GM21786 (cell line): ENCODE data around the gene IQCE.

Experiments used
- ATAC-seq: cut with Tn5 transposase; IDR thresholded peaks from one replicate; pipeline ENCODE4 v1.9.1; 2021; ENCODE audit not compliant: unreplicated experiment

Gene IQCE

GRCh38 chr7:2644220-2644561 is 85.4 kb downstream of the IQCE start:
- ATAC-seq: no peak

GRCh38 chr7:2644562-2645273 is 85.9 kb downstream of the IQCE start:
- ATAC-seq: peak; percentile 17

GRCh38 chr7:2645274-2645868 is 86.6 kb downstream of the IQCE start:
- peak; percentile 65 for ATAC-seq

- no peak for ATAC-seq
Measured at GRCh38 chr7:2646336-2646679, 87.5 kb downstream of the IQCE start.

DNA sequence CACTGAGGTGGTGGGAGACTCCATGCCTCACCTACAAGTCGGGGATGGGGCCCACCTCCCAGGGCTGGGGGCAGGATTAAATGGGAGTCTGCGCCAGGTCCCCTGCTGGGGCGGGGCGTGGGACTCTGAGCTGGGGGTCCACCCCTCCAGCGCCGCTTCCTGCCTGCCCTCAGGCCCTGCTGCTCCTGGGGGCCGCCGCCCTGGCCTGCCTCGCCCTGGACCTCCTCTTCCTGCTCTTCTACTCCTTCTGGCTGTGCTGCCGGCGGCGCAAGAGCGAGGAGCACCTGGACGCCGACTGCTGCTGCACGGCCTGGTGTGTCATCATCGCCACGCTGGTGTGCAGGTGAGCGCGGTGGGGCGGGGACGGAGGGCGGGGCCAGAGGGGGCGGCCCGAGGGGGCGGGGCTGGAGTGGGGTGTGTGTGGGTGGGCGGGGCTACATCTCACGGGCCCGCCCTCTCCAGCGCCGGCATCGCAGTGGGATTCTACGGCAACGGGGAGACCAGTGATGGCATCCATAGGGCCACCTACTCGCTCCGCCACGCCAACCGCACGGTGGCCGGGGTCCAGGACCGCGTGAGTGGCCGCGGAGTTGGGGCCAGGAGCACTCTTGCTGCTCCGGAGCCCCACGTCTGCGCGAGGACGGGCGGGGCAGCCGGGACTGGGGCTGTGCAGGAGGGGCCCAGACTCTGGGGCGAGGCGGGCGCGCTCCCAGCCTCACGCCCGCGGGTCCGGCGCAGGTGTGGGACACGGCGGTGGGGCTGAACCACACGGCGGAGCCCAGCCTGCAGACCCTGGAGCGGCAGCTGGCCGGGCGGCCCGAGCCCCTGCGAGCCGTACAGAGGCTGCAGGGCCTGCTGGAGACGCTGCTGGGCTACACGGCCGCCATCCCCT is 88.1 kb downstream of the IQCE start:
- ATAC-seq: no peak

- no peak for ATAC-seq
Measured at GRCh38 chr7:2647594-2648172, 88.9 kb downstream of the IQCE start.

DNA sequence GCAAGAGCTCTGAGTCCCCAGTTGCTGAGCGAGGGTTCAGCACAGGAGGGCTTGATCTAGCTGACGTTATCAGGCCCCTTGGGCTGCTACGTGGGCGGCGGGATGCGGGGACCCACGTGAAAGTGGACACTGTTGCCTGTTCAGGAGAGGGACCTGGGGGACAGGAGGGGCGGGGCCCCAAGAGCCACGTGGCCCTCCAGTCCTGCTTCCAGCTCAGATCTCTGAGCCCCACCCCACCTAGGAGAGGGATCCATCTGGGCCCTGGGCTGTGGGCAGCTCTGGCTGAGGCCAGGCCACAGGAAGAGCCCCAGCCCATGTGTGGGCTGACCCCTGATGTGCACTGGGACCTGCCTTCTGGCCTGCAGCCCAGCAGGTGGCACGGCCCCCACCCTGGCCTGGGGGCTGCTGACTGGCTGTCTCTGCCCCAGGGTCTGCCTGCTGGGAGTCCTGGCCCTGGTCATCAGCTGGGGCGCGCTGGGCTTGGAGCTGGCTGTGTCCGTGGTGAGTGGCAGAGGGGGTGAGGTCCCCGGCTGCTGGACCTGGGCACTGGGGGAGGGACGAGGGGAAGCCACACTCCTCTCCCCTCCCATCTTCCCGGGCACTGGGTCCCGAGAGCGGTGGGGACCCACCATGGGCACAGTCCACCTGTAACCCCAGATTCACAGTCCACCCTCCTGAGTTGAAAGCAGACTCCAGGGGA is 90.5 kb downstream of the IQCE start:
- no peak for ATAC-seq

DNA sequence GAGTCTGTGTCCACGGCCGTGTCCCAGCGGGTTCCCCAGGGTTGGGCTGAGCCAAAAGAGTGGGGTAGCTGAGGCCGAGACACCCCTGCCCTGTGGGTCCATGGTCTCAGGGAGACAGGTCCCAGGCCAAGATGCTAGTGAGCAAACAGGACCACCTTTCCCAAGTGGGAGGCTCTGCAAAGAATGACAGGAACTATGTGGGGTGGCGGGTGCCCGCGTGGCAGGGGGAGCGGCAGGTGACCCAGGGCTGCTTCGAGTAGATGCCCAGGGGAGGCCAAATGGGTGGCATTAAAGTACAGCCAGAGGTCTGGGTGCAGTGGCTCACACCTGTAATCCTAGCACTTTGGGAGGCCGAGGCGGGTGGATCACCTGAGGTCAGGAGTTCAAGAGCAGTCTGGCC is 91.2 kb downstream of the IQCE start:
- no peak for ATAC-seq

- ATAC-seq: no peak
Measured at GRCh38 chr7:2650451-2650850, 91.7 kb downstream of the IQCE start.

DNA sequence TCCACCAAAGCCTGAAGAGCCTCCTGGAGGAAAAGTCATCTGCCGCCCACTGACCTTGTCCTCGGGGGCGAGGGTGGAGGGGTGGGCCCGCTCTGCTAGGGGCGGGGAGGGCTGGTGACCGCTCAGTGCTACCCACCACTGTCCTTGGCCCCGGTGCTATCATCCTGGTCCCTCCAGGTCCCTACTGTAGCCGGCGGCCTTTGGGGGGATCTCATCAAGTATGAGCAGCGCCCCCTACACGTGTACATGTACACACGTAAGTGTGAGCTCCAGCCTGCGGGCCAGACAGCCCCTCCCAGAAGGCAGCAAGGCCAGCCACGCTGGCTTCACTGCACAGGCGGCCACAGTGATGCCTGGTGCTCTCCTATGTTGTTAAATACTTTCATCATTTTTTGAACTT is 92.6 kb downstream of the IQCE start:
- no peak for ATAC-seq

- ATAC-seq: no peak
Measured at GRCh38 chr7:2651847-2652735, 93.3 kb downstream of the IQCE start.

DNA sequence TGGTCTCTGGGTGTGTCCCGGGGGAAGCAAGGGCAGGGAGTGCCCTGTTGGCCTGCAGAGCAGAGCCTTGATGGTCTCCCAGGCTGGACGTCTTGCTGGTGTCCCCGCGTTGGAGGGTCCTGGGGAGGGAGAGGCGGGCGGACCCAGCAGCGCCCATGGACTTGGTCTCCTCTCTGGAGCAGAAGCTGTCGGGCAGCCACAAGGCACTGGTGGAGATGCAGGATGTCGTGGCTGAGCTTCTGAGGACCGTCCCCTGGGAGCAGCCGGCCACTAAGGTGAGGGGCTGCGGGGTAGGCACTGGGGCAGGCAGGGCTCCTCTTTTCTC is 93.9 kb downstream of the IQCE start:
- ATAC-seq: no peak

DNA sequence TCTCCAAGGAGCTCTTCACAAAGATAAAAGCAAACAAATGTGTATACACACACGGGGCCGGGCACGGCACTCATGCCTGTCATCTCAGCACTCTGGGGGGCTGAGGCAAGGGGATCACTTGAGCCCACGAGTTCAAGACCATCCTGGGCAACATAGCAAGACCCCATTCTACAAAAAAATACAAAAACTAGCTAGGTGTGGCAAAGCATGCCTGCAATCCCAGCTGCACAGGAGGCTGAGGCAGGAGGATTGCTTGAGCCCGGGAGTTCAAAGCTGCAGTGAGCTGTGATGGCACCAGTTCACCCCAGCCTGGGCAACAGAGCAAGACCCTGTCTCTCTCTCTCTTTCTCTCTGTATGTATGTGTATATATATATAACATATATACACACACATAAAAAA is 95.3 kb downstream of the IQCE start:
- no peak for ATAC-seq

DNA sequence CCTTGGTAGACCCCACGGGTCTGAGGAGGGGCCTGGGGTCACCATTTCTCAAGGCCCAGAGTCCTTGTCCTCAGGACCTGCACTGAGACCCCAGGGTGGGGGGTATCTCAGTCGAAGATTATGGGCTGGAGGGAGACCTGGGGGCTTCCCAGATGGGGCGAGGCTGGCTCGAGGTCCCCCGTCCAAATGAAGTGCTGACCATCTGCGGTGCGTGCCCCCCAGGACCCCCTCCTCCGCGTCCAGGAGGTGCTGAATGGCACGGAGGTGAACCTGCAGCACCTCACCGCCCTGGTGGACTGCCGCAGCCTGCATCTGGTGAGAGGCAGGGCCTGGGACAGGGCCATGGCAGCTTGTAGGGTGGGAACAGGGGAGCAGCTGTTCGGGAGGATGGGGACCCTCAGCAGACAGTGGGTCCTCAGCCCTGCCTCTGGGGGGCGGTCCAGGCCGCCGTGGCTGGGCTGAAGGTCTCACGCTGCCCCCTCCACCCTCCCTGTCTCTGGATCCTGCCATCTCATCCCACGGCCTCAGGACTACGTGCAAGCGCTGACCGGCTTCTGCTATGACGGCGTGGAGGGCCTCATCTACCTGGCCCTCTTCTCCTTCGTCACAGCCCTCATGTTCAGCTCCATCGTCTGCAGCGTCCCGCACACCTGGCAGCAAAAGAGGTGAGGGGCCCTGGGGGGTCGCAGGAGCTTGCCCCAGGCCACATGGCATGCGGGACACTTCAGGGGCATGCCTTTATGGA is 97.3 kb downstream of the IQCE start:
- no peak for ATAC-seq

DNA sequence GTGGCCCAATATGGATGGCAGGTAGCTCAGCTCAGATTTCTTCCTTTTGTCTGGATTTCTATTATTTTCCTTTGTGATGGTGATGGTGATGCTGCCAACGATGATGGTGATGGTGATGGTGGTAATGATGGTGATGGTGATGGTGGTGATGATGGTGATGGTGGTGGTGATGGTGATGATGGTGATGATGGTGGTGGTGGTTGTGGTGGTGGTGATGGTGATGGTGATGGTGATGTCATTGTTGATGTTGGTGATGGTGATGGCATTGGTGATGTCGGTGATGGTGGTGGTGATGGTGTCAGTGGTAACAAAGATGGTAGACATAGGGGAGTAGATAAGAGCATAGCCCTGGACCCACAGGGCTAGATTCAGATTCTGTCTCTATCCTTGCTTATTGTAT is 98.4 kb downstream of the IQCE start:
- ATAC-seq: no peak

GRCh38 chr7:2657920-2658671 is 99.3 kb downstream of the IQCE start:
- no peak for ATAC-seq

GRCh38 chr7:2658941-2659340 is 100.2 kb downstream of the IQCE start:
- no peak for ATAC-seq

- ATAC-seq: no peak
Measured at GRCh38 chr7:2659556-2660358, 101.0 kb downstream of the IQCE start.
